Measurements from ENCODE around the gene EVC2. TPM values are rescaled to one million over a fixed set of nuclear protein-coding genes. Genes with fewer than 3 reads are reported as not detected.

Gene EVC2
- total RNA-seq, 4 donors from 2014 or later: 7.8 to 22.2 (median 9.9) TPM

DNA sequence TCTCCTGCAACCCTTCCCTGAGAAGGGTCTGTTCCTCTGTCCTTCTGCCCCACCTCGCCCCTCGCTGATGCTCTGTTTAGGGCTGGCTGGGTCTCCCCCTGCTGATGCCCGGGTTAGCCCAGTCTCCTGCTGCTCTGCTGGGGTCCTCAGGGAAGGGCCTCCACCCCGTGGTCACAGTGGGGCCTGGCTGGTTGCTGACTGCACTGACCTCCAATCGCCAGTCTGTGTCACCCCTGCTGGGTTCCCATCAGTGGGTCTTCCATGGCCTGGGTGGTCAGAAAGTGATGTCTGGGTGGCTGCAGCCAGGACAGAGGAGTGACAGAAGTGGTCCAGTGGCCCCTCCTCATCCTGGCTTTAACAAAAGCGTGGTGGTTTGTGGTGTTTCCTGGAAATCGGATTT is 47.3 kb upstream of the EVC2 start:
- peaks cover 48% of the 10 kb centered on the region for H3K36me3 ChIP-seq
- H3K9me3 ChIP-seq: no peaks in the 10 kb centered on the region
- no peak for DNase-seq (ENCODE audit: low spot score in 2 of 2)
- no peak overlapping the region for H3K4me3 ChIP-seq
- no peak for TF ChIP-seq POLR2AphosphoS5 (IDR thresholded peaks at IDR 0.05)
- TF ChIP-seq POLR2A (IDR thresholded peaks at IDR 0.05): no peak
- TF ChIP-seq, protein P1, sequence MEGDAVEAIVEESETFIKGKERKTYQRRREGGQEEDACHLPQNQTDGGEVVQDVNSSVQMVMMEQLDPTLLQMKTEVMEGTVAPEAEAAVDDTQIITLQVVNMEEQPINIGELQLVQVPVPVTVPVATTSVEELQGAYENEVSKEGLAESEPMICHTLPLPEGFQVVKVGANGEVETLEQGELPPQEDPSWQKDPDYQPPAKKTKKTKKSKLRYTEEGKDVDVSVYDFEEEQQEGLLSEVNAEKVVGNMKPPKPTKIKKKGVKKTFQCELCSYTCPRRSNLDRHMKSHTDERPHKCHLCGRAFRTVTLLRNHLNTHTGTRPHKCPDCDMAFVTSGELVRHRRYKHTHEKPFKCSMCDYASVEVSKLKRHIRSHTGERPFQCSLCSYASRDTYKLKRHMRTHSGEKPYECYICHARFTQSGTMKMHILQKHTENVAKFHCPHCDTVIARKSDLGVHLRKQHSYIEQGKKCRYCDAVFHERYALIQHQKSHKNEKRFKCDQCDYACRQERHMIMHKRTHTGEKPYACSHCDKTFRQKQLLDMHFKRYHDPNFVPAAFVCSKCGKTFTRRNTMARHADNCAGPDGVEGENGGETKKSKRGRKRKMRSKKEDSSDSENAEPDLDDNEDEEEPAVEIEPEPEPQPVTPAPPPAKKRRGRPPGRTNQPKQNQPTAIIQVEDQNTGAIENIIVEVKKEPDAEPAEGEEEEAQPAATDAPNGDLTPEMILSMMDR (IDR thresholded peaks at IDR 0.05): no peak
- no peak for TF ChIP-seq EP300 (IDR thresholded peaks at IDR 0.05)
- H3K27me3 ChIP-seq: no peaks in the 10 kb centered on the region
- no peak overlapping the region for H3K27ac ChIP-seq
- 87% methylated on average over 6 of the region's 7 CpGs for WGBS
- H3K4me1 ChIP-seq: peaks cover 9% of the 10 kb centered on the region

DNA sequence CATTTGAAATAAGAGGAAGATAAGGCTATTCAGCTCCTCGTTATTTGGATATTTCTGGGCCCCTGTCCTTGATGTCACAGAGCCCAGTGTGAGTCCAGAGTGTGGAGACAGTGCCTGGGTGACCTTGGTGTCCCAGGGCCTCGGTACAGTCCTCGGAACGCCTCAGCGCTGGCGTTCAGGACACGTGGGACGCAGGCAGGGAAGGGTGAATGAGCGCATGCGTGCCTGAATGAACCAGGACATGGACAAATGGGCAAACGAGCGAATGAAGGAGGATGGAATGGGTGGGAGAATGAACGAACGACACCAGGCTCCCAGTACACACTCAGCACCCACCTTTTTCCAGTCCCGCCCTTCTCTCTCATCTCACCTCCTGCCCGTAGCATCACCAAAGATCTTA is 46.8 kb upstream of the EVC2 start:
- no peaks in the 10 kb centered on the region for H3K9me3 ChIP-seq
- 93% methylated on average over 16 of the region's 16 CpGs for WGBS
- DNase-seq (ENCODE audit: low spot score in 2 of 2): no peak
- TF ChIP-seq, protein P1 (IDR thresholded peaks at IDR 0.05): no peak
- no peak for TF ChIP-seq EP300 (IDR thresholded peaks at IDR 0.05)
- no peak for TF ChIP-seq POLR2AphosphoS5 (IDR thresholded peaks at IDR 0.05)
- TF ChIP-seq POLR2A (IDR thresholded peaks at IDR 0.05): no peak
- H3K27me3 ChIP-seq: no peaks in the 10 kb centered on the region
- H3K4me1 ChIP-seq: peaks cover 9% of the 10 kb centered on the region
- H3K27ac ChIP-seq: no peak overlapping the region
- H3K36me3 ChIP-seq: peaks cover 48% of the 10 kb centered on the region
- no peak overlapping the region for H3K4me3 ChIP-seq

DNA sequence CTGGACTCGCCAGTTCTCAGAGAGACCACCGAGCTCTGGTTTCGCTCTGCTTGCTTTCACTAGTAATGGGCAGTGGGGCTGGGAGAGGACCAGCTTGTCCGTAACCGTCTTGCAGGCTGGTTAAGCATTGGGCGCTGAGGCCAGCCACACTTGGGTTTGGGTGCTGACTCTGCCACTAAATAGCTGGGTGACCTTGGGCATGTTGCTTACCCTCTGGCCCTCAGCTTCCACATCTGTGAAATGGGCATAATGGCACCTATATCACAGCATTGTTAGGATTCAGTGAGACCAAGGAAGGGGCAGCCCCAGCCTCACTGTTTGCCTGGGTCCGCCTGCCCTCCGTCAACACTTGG is 46.1 kb upstream of the EVC2 start:
- DNase-seq (ENCODE audit: low spot score in 2 of 2): no peak
- WGBS: 91% methylated on average over 6 of the region's 8 CpGs
- TF ChIP-seq POLR2AphosphoS5 (IDR thresholded peaks at IDR 0.05): no peak
- no peak for TF ChIP-seq EP300 (IDR thresholded peaks at IDR 0.05)
- TF ChIP-seq POLR2A (IDR thresholded peaks at IDR 0.05): no peak
- TF ChIP-seq, protein P1 (IDR thresholded peaks at IDR 0.05): no peak
- H3K4me1 ChIP-seq: peaks cover 9% of the 10 kb centered on the region
- H3K4me3 ChIP-seq: no peak overlapping the region
- H3K27ac ChIP-seq: no peak overlapping the region
- H3K36me3 ChIP-seq: peaks cover 48% of the 10 kb centered on the region
- no peaks in the 10 kb centered on the region for H3K27me3 ChIP-seq
- no peaks in the 10 kb centered on the region for H3K9me3 ChIP-seq

DNA sequence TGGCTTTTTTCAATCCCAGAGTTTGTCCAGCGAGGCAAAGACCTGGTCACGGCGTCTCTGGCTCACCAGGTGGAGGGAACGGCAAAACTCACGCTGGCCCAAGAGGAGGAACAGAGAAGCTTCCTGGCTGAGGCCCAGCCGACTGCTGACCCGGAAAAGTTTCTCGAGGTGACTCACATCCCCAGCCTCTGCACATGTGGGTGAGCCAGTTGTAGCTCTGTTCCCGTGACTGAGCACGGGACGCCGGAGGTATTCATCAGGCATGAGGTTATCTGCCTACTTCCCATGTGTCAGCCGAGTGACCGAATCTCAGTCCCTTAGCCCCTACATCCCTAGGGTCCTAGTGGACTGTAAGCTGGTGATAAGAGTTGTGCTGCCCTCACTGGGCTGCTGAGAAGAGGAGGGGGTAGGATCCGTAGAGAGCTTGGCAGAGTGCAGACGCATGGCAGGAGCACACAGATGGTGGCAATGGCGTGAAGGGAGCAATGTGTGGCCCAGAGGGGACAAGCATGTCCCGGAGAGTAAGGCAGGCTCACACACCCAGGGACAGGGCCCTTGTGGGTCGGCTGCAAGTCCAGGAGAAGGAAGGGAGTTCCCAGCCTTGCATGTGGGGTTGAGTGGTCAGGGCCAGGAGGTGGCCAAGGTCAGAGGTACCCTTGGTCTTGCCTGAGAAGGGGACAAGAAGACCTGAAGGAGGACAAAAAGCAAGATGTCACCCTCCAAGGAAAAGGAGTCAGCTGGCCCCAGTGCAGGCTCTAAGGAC is 45.6 kb upstream of the EVC2 start:
- Histone ChIP-seq H3K4me1 (peaks cover 9% of the 10 kb centered on the region), H3K27me3 (no peaks in the 10 kb centered on the region), H3K4me3 (no peak overlapping the region), H3K36me3 (peaks cover 49% of the 10 kb centered on the region), H3K9me3 (no peaks in the 10 kb centered on the region), H3K27ac (no peak overlapping the region)
- WGBS: 83% methylated on average over 10 of the region's 19 CpGs
- TF ChIP-seq POLR2A (IDR thresholded peaks at IDR 0.05) (no peak), EP300 (IDR thresholded peaks at IDR 0.05) (no peak), POLR2AphosphoS5 (IDR thresholded peaks at IDR 0.05) (no peak)
- DNase-seq (ENCODE audit: low spot score in 2 of 2): no peak

DNA sequence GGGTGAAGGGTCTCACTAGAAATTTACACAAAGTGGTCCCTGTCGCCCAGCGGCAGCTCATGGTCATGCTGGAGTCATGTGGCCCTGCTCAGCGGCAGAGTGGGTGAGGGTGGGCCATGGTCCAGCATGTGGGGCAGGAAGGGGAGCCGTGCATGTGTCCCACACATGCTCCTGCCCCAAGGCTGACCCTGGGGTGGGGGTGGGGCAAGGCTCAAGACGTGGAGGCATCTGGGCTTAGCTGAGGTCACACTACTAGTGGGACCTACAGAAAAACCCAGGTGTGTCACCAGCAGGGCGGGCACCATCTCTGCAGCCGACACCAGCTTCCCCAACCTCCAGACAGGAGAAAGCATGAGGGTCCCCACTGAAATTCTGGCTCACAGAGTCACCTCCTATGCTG is 45.0 kb upstream of the EVC2 start:
- no peak for DNase-seq (ENCODE audit: low spot score in 2 of 2)
- 88% methylated on average over 3 of the region's 7 CpGs for WGBS
- Histone ChIP-seq H3K4me3 (no peak overlapping the region), H3K27ac (no peak overlapping the region), H3K36me3 (peaks cover 54% of the 10 kb centered on the region), H3K27me3 (no peaks in the 10 kb centered on the region), H3K4me1 (peaks cover 5% of the 10 kb centered on the region), H3K9me3 (no peaks in the 10 kb centered on the region)
- TF ChIP-seq, protein P1 (IDR thresholded peaks at IDR 0.05): no peak
- TF ChIP-seq POLR2A (IDR thresholded peaks at IDR 0.05): no peak
- no peak for TF ChIP-seq EP300 (IDR thresholded peaks at IDR 0.05)
- TF ChIP-seq POLR2AphosphoS5 (IDR thresholded peaks at IDR 0.05): no peak
